Testis (tissue), 2 donors: ENCODE data around the gene WBP2NL.

ENCODE experiments used
- POLR2A ChIP-seq: fragments of 450-650 bp; IDR thresholded peaks from one replicate; pipeline ENCODE4 v1.6.1; 2017; ENCODE audit warnings: antibody characterized with exemption, mild to moderate bottlenecking, moderate library complexity
- TF ChIP-seq, protein P1 (sequence below), 3 experiments: fragments of 450-650 bp in 2 of 3; fragments of 200-600 bp in 1 of 3; sonication (generic) in 1 of 3; IDR thresholded peaks; one replicate each; pipeline ENCODE4 v1.5.1; 2016 to 2019; ENCODE audit warnings: antibody characterized with exemption in 3 of 3, mild to moderate bottlenecking in 2 of 3, moderate library complexity in 1 of 3

DNA sequence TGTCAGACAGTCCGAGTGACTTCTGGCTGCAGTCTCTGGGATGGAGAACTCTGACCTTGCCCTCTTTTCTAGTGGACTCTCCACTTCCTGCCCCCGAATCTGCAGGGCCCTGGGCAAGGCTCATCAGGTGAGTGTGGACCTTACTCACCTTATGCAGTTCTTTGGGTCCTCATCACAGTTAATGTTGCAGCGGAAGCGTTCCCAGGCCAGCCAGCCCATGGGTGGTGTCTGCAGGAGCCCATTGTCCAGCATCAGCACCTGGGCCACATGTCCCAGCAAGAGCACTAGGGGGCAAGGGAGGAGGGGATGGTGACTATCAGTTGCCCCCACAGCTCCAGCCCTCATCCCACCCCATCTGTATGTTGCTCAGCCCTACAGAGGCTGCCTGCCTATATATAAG is 69.7 kb downstream of the WBP2NL start:
- TF ChIP-seq, protein P1, sequence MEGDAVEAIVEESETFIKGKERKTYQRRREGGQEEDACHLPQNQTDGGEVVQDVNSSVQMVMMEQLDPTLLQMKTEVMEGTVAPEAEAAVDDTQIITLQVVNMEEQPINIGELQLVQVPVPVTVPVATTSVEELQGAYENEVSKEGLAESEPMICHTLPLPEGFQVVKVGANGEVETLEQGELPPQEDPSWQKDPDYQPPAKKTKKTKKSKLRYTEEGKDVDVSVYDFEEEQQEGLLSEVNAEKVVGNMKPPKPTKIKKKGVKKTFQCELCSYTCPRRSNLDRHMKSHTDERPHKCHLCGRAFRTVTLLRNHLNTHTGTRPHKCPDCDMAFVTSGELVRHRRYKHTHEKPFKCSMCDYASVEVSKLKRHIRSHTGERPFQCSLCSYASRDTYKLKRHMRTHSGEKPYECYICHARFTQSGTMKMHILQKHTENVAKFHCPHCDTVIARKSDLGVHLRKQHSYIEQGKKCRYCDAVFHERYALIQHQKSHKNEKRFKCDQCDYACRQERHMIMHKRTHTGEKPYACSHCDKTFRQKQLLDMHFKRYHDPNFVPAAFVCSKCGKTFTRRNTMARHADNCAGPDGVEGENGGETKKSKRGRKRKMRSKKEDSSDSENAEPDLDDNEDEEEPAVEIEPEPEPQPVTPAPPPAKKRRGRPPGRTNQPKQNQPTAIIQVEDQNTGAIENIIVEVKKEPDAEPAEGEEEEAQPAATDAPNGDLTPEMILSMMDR (IDR thresholded peaks at IDR 0.05) = no peak
- no peak for TF ChIP-seq POLR2A
